HG03159 (cell line): ENCODE data around the gene SHROOM4.
A peak's percentile ranks its signal among the peaks of the same experiment; 100 is the strongest.

Source experiments
- ATAC-seq: cut with Tn5 transposase; IDR thresholded peaks from one replicate; pipeline ENCODE4 v1.9.1; 2021; ENCODE audit warnings: mild to moderate bottlenecking, moderate library complexity; ENCODE audit not compliant: unreplicated experiment

Gene SHROOM4

GRCh38 chrX:50622751-50623150 is 191.2 kb downstream of the SHROOM4 start:
- no peak for ATAC-seq

- no peak for ATAC-seq
These were observed 195.0 kb downstream of the SHROOM4 start for GRCh38 chrX:50618788-50619558.

GRCh38 chrX:50617183-50617582 is 196.8 kb downstream of the SHROOM4 start:
- ATAC-seq, result no peak

GRCh38 chrX:50615570-50616158 is 198.3 kb downstream of the SHROOM4 start:
- no peak for ATAC-seq

- ATAC-seq, result no peak
These were observed 199.5 kb downstream of the SHROOM4 start for GRCh38 chrX:50614460-50614859.

GRCh38 chrX:50613846-50614245 is 200.1 kb downstream of the SHROOM4 start:
- no peak for ATAC-seq

- no peak for ATAC-seq
These were observed 204.2 kb downstream of the SHROOM4 start for GRCh38 chrX:50609796-50610195.

GRCh38 chrX:50606300-50606950 is 207.6 kb downstream of the SHROOM4 start:
- ATAC-seq, result no peak

GRCh38 chrX:50596056-50596455 is 217.9 kb downstream of the SHROOM4 start:
- no peak for ATAC-seq

- ATAC-seq, result no peak
These were observed 219.2 kb downstream of the SHROOM4 start for GRCh38 chrX:50594788-50595187.

- ATAC-seq, result no peak
These were observed 227.0 kb downstream of the SHROOM4 start for GRCh38 chrX:50586980-50587379.

GRCh38 chrX:50586407-50586806 is 227.6 kb downstream of the SHROOM4 start:
- no peak for ATAC-seq

- no peak for ATAC-seq
These were observed 232.6 kb downstream of the SHROOM4 start for GRCh38 chrX:50581405-50581804.

GRCh38 chrX:50579955-50580354 is 234.0 kb downstream of the SHROOM4 start:
- ATAC-seq, result peak; percentile 87

GRCh38 chrX:50577326-50577725 is 236.7 kb downstream of the SHROOM4 start:
- ATAC-seq, result no peak

- no peak for ATAC-seq
These were observed 246.4 kb downstream of the SHROOM4 start for GRCh38 chrX:50567636-50568035.

GRCh38 chrX:50565718-50566117 is 248.3 kb downstream of the SHROOM4 start:
- ATAC-seq, result no peak
